GM12875 (cell line): ENCODE measurements around the gene TMEM184A.

Source experiments
- H3K4me3 ChIP-seq: one replicate; pipeline ENCODE4 v1.5.1; 2011; ENCODE audit warnings: low read depth, low read length, control low read depth
- TF ChIP-seq, protein P1 (sequence below): IDR thresholded peaks from 2 replicates; pipeline ENCODE4 v1.5.1; 2011; ENCODE audit warnings: low read depth, mild to moderate bottlenecking, control low read depth, inconsistent platforms, low read length, moderate library complexity, borderline replicate concordance; ENCODE audit not compliant: insufficient read depth

The TMEM184A gene

DNA sequence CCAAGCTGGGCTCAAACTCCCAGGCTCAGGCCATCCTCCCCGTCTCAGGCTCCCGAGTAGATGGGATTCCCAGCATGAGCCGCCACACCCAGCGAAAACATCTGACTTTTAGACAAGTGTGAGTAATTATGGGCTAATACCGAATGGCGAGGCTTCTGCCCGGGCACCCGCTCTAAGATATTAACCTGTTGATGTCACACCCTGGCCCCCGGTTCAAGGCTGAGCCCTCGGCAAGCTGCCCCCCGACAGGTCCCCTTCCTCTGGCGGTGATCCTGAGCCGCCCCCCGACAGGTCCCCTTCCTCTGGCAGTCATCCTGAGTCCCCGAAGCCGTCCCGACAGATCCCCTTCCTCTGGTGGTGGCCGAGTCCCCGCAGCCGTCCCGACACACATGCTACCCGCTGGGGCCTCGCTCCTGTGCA, 8.6 kb upstream of the TMEM184A start:
- no peak overlapping the region for H3K4me3 ChIP-seq
- TF ChIP-seq, protein P1, sequence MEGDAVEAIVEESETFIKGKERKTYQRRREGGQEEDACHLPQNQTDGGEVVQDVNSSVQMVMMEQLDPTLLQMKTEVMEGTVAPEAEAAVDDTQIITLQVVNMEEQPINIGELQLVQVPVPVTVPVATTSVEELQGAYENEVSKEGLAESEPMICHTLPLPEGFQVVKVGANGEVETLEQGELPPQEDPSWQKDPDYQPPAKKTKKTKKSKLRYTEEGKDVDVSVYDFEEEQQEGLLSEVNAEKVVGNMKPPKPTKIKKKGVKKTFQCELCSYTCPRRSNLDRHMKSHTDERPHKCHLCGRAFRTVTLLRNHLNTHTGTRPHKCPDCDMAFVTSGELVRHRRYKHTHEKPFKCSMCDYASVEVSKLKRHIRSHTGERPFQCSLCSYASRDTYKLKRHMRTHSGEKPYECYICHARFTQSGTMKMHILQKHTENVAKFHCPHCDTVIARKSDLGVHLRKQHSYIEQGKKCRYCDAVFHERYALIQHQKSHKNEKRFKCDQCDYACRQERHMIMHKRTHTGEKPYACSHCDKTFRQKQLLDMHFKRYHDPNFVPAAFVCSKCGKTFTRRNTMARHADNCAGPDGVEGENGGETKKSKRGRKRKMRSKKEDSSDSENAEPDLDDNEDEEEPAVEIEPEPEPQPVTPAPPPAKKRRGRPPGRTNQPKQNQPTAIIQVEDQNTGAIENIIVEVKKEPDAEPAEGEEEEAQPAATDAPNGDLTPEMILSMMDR, result no peak

DNA sequence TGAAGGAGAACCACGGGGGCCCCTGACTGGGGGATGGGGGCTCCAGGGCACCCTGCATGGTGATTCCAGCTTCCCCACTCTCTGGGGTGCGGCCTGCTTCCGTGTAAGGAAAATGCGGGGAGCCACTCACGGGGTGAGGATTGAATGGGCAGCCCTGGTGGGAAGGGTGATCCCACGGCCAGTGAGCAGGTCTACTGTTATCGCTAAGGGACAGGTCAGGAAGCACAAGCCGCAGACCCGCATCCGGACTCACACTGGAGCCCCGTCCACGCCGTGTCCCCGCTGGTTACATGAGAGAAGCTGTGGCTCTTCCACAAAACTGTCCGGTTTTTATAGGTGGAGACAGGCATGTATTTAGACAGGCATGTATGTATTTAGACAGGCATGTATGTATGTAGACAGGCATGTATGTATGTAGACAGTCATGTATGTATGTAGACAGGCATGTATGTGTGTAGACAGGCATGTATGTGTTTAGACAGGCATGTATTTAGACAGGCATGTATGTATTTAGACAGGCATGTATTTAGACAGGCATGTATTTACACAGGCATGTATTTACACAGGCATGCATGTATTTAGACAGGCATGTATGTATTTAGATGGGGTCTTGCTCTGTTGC, 8.1 kb upstream of the TMEM184A start:
- no peak overlapping the region for H3K4me3 ChIP-seq
- TF ChIP-seq, protein P1, result no peak

DNA sequence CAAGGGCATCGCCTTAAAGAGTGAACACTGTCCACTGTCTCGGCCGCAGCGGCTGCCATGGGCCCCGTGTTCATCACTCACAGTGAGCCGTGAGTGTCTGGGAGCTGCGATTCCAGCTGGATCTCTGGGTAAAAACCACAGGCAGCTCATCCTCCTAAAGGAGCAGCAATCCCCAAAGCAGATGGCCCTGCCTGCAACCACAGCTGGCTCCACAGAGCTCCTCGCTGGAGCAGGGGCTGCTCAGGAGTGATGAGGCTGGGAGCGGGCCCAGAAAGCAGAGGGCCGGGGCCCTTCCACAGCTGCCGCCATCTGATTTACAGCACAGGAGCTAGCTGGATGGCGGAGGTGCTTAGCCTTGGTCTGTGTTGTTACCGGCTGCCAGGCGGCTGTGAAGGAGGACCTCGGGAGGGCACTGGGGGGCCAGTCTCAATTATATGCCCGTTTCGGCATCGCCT, 6.6 kb upstream of the TMEM184A start:
- TF ChIP-seq, protein P1, result no peak
- no peak overlapping the region for H3K4me3 ChIP-seq

DNA sequence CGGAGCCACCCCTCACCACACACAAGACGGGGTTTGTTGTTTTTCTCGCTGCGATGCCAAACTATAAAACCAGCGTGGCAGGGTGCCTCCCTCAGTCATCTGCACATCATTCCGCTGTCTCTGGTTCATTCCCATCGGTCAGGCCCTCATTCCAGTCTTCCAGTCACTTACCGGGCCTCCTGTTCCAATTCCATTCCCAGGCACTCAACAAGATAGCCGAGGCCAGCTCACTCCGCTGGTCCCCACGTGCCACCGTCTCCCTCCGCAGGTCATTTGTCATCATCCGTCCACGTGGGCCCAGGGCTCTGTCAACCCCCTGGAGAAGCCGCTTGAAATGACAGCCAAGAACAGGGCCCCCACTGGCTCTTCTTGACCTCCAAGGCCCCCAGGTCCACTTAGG, 6.1 kb upstream of the TMEM184A start:
- H3K4me3 ChIP-seq, result no peak overlapping the region
- TF ChIP-seq, protein P1, result no peak

DNA sequence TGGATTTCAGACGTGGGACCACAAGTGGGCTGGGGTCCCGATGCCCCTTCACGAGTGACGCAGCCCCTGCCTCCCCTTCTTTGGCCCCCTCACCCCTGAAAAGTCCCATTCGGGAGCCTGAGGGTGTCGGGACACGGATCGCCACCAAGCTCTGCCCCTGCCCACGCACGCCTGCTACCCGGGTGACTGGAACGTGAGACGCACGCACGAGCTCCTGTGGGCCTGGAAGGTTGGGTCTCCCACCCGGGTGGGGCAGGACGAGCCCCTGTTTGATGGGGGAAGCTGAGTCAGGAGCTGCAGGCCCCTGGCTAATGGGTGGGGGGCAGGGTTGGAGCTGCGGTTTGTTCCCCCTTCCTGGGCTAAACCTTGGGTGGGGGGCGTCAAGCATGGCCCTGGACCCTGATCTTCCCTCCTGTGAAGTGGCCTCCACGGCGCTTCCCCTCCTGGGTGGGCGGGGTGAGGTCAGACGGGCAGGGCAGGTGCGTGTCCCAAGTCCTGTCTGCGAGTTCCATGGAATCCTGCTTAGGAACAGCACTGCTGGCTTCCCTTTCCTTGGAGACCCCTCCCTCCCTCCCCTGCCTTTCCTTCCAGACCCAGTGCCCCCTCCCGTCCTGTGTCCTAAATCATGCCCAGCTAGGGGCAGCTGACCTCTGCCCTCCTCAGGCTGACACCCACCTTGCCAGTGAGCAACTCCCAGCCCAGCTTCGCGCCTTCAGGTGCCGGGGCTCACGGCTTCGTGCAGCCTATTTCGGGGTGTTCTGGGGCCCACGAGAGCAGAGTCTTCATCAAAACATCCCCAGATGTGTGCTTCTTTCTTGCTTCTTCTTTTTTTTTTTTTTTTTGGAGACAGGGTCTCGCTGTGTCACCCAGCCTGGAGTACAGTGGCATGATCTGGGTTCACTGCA, 5.3 kb upstream of the TMEM184A start:
- no peak overlapping the region for H3K4me3 ChIP-seq
- TF ChIP-seq, protein P1, result no peak

DNA sequence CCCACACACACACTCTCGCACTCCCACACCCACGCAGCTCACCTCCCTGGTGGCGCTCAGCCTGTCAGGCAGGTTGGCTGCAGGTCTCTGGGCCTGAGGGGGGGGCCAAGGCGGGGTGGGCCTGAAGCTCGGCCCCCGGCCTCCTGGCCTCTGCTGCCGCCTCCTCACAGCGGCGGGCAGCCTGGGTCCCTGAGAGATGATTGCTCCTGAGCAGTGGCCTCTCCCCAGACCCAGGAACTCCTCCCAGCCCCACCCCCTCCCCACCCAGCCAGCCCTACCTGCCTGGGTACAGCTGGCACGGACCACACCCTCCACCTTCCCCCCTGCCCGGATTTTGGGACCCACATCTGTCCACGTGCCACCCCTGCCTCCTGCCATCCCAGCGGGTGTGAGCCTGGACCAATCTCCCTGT, 4.6 kb upstream of the TMEM184A start:
- no peak overlapping the region for H3K4me3 ChIP-seq
- TF ChIP-seq, protein P1, result no peak
